Stromal cell of bone marrow (primary cell): ENCODE data around the gene IGFBP2.

Experiments
- DNase-seq: peaks from one replicate; pipeline ENCODE4 v3.0.0-alpha.2; 2012; ENCODE audit warnings: low read depth

IGFBP2 gene

DNA sequence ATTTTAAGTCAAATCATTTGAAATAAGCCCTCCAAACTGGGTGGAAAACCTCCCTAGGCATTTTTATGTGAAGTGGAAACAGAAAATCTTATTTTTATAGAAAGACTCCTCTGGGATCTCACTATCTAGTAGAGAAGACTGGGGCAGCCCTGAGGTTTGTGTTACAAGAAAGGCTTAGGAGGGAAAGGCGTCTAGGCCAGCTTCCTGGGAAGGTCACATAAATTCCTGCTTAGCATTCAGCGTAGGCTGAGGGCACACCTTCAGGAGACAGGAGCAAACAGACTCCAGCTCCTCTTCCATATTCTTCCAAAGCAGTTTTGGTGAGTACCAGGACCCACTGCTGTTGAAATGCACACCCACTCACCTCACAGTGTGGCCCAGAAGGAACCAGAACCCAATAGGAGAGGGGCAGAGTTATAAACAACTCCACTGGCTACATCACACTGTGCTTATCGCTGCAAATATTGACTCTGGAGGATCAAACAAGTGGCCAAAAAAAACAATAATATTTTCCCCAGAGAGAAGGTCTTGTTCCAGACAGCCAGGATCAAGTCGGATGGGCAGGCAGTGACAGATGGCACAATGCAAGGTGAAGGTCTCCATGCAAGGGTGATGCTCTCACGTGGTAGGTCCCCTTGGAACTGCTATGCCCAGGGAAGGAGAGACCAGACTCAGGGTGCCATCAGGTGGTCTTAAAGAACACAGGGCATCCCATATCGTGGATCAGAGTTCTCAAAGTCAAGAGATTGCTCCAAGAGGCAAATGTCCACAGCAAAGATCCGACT is 17.7 kb upstream of the IGFBP2 start:
- no peak for DNase-seq

DNA sequence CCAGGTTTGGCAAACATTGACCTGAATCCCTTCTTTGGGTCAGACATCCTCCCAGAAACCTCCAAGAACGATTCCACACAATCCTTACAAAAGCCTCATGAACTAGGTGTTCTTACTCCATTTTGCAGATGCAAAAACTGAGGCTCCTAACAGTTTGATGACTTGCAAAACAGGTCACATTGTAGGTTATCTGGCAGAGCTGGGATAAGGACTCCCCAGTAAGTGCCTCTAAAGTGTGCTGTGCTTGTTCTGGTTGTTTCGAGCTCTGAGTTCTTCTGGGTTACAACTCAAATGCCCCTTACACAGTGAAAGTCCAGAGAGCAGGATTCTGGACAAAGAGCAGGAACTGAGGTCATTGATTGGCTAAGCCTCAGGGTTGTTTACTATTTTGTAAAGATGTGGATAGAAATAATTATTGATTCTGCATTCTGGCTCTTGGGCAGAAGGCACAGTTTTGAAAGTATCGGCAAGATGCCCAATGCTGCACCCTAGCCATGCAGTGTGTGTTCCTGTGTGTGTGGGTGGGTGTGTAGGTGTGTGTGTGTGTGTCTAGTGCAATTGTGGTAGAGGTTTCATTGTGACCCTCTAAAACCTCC is 17.0 kb upstream of the IGFBP2 start:
- no peak for DNase-seq

DNA sequence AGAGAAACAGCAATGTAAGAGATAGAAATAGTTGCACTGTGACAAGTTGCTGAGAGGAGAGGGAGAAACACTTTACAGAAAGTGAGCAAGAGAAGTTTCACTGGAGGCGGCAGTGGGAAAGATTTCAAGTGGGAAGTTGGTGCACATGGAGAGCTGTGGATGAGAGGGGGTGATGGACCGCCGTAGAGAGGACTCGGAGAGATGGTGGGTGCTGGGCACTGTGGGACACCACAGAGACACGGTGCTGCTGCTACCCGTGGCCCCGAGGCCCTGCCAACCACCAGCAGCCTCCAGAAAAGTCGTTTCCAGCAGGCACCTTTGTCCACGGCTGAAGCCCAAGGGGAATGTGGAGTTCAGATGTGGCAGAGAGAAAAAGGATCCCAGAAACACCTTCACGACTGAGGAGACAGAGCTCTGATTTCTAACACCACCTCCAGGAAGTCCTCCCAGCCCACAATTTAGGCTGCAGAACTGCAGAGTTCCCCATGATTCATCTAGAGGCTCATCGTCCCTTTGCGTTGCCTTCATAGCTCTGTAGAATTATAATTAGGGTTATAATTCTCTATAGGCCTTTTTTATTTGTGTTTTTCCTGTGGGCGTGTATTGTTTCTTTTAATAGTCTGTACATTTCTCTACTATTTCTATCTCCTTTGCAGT is 15.9 kb upstream of the IGFBP2 start:
- no peak for DNase-seq

DNA sequence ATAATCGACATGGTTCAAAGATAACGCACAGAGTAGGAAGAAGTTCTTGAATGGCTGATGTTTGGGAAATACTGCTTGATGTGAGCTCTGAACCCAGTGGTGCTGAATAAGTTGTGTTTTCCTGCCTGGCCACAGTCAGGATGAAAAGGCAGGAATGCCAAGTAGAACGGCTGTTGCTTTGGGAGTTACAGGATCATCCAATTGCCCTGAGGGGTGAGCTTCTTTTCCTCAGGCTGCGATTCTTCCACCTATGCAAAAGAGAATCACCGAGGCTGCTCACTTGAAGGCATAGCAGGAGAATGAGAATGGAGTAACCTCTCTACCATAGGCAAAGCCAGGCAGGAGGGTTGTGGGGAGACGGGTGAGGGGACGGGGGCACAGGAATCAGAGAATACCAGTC is 14.4 kb upstream of the IGFBP2 start:
- no peak for DNase-seq

DNA sequence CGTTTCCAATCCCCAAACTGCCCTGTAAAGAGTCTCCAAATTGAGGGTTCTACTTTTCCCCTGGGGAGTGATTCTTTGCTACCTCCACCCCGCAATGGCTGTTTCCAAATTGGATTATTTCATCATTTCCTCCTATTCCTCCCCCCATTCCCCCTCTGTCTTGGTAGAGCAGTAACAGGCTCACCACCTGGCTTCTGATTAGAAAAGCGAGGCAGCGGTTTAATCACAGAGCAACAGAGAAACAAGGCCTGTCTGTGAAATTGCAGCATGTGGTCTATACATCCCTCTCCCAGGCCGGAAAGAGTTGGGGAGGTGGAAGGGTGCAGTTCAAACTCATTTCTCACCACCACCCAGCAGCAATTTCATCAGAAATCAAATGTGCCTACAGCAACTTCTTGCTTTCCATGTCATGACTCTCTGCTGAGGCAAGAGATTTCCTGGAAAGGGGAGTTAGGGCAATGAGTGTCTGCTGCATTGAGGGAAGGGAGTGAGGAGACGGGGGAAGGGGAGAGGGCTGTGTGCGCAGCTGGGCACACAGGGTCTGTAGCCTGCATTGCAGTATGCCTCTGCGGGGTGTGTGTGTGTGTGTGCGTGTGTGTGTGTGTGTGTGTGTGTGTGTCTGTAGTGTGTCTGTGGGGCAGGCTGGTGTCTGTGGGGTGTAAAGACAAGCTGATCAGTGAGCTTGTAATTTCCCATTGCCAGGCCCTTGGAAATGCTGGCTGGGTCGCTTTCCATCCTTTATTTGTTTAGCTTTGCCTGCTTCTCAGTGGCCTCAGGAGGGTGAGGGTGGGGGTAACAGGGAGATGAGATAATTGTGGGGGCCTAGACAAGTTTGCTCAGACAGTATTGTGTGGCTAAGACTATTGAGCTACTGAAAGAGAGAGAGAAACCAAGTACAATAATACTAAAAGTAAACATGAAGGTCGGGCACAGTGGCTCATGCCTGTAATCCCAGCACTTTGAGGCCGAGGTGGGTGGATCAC is 13.5 kb upstream of the IGFBP2 start:
- DNase-seq = no peak

DNA sequence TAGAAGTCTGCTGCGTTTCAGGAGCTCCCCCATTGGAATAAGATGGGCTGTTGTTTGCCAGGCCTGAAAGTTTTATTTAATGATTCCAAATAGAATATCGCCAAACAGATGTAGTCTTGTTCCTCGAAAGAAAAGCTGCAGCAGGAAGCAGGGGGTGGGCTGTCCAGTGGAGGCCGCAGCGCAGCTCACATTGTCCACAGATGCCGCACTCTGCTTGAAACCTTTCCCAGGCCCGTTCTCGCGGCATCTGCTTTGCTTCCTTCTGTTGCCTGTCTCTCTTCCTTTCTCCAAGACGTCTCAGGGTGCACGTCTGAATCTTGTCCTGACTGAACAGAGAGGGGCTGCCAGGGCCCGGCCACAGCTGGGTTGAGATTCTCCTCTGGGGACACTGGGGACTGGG is 12.4 kb upstream of the IGFBP2 start:
- DNase-seq = no peak

DNA sequence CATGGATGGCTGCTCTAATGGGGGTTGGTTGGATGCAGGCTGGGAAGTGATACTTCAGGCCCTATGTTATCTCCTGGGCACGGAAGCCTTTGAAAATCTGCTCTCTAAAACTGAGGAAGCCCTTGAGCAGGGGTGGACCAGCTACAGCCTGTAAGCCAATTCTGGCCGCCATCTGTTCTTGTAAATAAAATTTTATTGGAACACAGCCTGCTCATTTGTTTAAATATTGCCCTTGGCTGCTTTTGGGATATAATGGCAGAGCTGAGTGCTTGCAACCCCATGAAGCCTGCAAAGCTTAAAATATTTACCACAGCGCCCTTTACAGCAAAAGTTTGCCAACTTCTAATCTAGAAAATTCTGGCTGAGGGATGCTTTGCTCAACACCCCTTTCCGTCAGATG is 11.9 kb upstream of the IGFBP2 start:
- DNase-seq = no peak

DNA sequence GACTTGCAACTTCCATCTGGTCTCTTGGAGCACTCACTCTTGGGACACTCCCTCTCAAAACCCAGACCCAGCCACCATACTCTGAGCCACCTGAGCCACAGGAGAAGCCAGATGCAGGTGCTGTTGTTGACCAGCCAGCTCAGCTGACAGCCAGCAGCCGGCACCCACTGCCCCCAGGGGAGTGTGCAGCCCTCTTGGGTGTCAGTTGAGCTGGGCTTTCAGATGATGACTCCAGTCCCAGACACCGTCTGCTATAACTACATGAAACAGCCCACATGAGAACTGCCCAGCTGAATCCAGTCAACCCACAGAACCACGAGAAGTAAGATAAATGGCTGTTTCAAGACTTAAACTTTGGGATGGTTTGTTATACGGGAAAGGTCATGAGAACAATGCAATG is 10.7 kb upstream of the IGFBP2 start:
- DNase-seq = no peak

DNA sequence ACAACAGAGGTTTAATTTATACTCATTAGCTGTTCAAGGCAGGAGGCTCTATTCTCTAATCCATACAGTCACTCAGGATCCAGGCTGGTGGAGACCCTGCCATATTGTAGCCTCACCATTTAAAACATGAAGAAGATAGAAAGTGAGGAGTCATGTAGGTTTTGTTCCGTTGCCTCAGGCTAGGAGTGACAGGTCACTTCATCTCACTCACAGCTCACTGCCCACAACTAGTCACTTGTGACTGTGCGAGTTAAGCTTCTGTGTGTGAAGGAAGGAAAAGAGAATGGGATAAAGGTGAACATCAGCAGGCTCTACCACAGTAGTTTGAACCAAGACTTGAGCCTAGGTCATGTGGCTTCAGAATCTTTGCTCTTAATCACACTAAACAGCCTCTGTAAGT is 9.0 kb upstream of the IGFBP2 start:
- no peak for DNase-seq

DNA sequence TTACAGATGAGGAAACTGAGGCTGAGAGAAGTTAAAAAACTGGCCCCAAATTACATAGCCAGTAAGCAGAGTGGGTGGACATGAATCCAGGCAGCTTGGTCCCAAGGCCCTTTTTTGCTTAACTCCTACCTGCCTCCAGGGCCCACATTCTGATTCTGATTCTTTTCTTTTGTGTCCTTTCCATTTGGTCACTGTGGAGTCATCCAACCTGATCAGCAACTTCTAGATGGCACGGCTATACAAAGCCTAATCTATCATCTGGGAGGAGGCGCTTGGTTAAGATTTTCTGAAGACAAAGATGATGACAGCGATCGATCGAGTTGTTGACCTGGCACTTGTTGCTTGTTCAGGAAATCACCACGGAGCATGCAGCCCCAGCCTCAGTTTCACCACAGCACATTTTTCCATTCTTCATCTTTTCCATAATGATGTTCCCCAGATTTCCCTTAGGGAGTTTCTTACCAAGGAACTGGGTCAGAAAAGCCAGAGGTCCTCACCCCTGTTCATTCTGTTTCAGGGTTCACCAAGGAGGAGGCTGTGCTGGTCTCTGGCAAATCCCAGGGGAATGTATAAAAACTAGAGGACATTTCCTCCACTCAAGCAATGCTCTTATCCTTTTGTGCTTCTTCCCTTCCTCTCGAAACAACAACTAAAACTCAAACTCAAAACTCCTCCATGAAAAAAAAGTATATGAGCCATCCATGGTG is 6.9 kb upstream of the IGFBP2 start:
- DNase-seq = no peak

DNA sequence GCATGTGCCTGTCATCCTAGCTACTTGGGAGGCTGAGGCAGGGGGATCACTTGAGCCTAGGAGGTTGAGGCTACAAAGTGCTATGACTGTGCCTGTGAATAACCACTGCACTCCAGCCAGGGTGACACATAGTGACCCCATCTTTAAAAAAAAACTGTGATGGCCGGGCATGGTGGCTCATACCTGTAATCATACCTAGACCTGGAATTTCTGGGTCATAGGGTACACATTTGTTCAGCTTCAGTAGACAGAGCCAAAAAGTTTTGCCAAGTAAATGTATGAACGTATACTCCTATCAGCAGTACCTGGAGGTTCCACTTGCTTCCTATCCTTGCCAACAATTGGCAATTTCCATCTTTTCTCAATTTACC is 6.4 kb upstream of the IGFBP2 start:
- DNase-seq = no peak

DNA sequence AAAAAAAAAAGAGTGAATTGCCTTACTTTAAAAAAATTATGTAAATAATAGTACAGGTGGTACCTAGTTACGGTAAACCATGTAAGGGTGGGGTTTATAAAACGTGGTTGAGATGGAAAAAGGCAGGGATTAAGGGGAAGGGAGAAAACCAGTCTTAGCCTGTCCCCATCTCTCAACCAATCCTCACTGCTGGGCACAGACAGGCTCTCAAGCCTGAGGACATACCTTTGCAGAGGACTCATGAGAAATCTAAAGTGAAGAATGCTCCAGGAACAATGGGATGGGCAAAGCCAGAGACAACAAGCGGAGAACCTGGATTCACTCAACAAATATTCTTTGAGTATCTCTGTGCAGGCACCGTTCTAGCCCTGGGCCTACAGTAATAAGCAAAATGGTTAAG is 3.4 kb upstream of the IGFBP2 start:
- no peak for DNase-seq

DNA sequence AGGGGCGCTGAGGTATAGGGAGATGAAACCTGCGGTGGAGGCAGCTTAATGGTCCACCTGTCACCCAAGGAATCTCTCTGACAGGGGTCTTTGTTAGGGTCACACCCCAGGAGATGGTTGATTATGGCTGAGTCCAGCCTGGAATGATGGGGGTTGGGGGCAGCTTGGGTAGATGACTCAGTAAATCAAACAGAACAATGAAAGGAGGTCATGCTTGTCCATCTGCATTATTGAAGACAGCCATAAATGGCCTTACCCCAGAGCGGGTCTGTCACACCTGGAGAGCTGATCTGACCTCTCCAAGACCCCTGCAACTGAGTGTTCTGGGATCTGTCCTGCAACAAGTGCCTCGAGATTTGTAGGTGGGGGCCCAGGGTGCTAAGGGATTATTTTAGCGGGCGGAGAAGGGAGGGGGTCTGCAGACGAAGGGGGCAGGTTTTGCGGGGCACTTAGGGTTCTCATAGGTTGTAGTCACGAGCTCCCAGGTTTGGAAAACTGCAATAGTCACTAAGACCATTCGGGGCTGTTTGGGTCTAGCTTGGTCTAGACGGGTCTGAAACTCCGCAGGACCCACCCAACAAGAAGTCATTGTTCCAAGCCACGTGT is 771 bp upstream of the IGFBP2 start:
- no peak for DNase-seq

DNA sequence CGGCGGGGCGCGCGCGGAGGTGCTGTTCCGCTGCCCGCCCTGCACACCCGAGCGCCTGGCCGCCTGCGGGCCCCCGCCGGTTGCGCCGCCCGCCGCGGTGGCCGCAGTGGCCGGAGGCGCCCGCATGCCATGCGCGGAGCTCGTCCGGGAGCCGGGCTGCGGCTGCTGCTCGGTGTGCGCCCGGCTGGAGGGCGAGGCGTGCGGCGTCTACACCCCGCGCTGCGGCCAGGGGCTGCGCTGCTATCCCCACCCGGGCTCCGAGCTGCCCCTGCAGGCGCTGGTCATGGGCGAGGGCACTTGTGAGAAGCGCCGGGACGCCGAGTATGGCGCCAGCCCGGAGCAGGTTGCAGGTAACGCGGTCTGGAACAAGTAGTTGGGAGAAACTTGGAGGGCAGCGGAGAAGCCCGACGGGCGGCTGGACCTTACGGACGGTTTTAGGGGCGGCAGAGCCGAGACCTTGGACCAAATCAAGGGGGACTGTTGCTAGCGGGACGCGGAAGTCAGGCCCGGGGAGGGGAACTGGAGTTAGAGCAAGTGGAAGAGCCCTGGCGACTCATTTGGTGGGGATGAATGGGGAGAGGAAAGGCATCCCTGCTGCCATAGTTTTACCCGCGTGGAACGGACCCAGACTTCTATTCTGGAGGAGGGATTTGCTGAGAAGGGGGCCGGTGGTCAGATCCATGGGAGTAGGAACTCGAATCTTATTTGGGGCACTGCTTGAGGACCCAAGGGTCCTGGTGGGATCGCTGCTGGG is 573 bp downstream of the IGFBP2 start:
- DNase-seq = no peak

DNA sequence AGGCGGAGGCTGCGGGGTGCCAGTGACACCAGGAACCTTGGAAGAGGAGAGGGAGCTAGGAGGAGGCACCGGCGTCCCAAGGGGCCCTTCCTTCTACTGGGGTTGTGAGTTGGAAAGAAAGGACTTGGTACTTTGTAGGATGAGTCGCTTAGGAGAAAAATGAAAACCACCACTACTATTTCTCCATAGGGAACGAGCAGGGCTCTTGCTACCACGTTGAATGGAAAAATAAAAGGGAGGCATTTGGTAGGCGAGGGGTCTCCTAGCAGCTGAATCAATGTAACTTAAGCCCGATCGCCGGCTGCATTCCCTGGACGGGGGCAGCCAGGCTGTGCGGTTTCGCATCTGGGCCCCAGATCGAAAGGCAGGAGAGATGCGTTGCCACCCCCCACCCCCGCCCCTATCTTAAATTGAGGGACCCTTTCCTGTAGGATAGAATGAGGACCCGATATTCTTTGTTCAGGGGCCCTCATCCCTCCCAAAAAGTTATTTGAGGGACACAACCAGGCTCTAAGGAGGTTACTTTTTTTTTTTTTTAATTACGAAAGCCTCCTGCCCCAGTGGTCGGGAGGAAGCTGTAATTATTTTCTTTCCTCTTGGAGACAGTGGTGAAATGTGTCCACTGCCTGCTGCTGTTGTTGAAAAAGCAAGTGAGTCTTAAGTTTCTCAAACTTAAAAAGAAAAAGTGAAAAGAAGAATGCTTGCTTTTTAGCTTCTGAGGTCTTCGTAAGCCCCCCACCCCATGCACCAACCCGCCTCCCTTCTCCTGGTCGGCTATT is 1.3 kb downstream of the IGFBP2 start:
- DNase-seq = no peak

DNA sequence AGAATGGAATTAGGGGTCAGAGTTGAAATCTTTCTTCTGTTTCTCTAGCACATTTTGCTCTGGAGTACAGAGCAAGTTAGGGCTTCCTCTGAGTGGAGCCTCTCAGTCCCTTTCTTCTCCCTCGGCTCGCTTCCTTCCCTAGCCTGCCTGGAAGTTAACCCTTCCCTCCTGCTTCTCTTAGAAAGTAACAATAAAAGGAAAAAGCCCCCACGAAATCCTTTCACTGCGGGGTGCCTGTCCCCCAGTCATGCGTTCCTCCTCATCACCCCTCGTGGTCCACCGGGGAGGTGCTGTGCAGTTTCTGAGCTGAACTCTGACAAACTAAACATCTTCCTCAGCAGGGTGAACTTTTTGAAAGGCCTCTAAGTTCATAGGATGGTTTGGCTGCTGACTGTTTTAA is 2.0 kb downstream of the IGFBP2 start:
- DNase-seq = no peak

DNA sequence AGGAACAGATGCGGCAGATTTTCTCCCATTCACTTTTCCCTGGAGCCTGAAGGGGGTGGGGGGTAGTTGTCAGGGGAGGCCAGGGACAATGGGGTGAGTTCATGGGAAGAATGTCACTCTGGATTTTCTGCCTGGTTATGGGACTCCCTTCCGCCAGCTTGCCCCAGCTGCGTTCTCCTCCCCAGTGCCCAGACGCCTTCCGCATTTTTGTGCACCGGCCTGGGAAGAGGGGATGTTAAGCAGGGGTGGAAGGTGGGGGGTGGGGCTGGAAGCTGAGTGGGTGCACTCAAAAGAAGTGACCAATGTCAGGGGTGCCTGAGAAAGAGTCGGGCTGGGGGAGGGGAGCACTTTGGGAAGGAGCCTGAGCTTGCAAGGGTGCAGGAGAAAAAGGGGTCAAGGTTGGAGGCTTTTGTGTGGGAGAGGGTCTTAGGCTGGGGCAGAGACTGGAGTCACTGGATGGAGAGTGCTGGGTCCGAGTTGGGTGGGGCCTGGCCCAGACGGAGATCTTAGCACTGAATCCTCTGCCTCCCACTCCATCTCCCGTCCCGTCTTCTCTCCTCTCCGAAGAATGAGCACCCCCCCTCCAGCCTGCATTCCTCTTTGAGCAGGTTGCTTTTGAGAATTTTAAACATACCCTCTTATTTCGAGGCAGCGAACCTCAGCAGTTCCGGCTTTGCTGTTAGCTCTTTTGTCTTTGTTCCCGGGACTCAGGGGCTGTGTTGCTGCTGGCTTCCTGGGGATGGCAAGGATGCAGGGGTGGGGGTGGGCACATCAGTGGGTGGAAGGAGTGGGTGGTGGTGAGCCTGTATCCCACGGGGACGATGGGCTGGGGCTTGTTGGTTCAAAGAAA is 2.7 kb downstream of the IGFBP2 start:
- no peak for DNase-seq

DNA sequence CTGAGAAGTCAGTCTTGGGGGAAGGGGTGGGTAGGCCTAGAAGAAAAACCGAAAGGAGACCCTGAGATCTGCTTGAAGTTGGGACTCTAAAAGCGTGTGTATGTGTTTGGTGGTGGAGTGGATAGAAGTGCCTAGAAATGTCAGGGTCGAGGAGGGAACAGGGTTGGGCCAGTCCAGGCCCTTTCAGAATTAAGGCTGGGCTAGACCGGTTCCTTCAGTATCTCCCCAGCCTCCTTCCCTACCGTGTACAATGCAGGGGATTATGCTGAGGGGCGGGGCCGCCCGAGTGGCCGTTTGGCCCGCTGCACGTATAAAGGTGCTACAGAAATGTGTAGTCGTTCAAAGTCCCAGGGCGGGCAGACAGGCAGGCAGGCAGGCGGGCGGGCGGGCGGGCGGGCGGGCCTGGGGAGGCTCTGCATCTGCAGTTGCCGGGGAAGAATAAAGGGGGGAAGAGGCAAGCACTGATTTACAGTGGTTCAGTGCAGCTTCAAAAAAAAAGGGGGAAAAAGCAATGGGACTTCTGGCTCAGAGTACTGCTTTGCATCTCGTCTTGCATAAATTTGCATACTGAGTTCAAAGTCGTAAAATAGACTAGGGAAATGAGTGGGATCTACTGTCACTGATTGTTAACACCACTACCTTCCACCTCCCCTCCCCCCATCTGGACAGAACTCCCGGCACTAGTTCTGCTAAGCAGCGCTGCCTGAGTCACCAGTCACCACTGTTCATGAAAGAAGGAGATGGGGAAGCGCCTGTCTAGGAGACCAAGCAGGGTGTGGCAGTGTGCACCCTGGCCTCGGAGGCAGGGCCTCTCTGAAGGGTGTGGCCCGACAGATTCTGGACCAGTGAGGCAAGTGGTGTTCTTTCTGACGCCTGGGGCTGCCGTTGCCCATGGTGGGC is 3.6 kb downstream of the IGFBP2 start:
- no peak for DNase-seq
